Spleen (tissue), 11 donors: ENCODE measurements around the gene GSTP1. TPM values are rescaled to one million over a fixed set of nuclear protein-coding genes. Genes with fewer than 3 reads are reported as not detected.
A peak's percentile ranks its signal among the peaks of the same experiment; 100 is the strongest.
"Not testable (repeated sequence)": the region's sequence is repeated elsewhere in the genome, so short reads cannot be mapped to it uniquely, and the experiment has no call there.

ENCODE experiments used
- DNase-seq: peaks from one replicate; pipeline ENCODE4 v3.0.0-alpha.2; 2020
- H3K27ac ChIP-seq, 8 donors: fragments of 200-600 bp; sonication (generic) in 7 of 8; 1 replicate in 4 of 8; 2 replicates in 4 of 8; pipeline versions ENCODE4 v1.5.0 to v1.8.0; 2016 to 2021; ENCODE audit warnings: inconsistent platforms in 4 of 8, mild to moderate bottlenecking in 4 of 8, moderate library complexity in 1 of 8
- H3K27me3 ChIP-seq, 7 donors: fragments of 200-600 bp; sonication (generic) in 6 of 7; replicated peaks in 1 of 7; 1 replicate in 4 of 7; 2 replicates in 3 of 7; pipeline versions ENCODE4 v1.5.0 to v1.8.0; 2016 to 2021; ENCODE audit warnings: inconsistent platforms in 3 of 7, mild to moderate bottlenecking in 1 of 7
- H3K36me3 ChIP-seq, 6 donors: fragments of 200-600 bp; sonication (generic) in 5 of 6; 1 replicate in 4 of 6; 2 replicates in 2 of 6; pipeline versions ENCODE4 v1.5.0 to v1.8.0; 2016 to 2021; ENCODE audit warnings: inconsistent platforms in 2 of 6
- H3K4me1 ChIP-seq, 6 donors: fragments of 200-600 bp; sonication (generic) in 5 of 6; 1 replicate in 3 of 6; 2 replicates in 3 of 6; pipeline versions ENCODE4 v1.5.0 to v1.8.0; 2016 to 2021; ENCODE audit warnings: inconsistent platforms in 3 of 6
- H3K4me3 ChIP-seq, 8 donors: fragments of 200-600 bp; sonication (generic) in 7 of 8; 1 replicate in 4 of 8; 2 replicates in 4 of 8; pipeline versions ENCODE4 v1.5.0 to v1.8.0; 2016 to 2021; ENCODE audit warnings: inconsistent platforms in 4 of 8, mild to moderate bottlenecking in 4 of 8, moderate library complexity in 2 of 8
- H3K9me3 ChIP-seq, 8 donors: fragments of 200-600 bp; sonication (generic) in 7 of 8; 1 replicate in 4 of 8; 2 replicates in 4 of 8; pipeline versions ENCODE4 v1.5.0 to v1.8.0; 2016 to 2021; ENCODE audit warnings: inconsistent platforms in 4 of 8
- CTCF ChIP-seq, 11 experiments: fragments of 200-600 bp in 7 of 11; fragments of 450-650 bp in 4 of 11; sonication (generic) in 4 of 11; IDR thresholded peaks in 8 of 11; conservative IDR thresholded peaks in 3 of 11; 1 replicate in 7 of 11; 2 replicates in 4 of 11; pipeline versions ENCODE4 v1.4.0 to v1.8.0; 2016 to 2021; ENCODE audit warnings: antibody characterized with exemption in 11 of 11, inconsistent platforms in 4 of 11, mild to moderate bottlenecking in 1 of 11
- POLR2A ChIP-seq, 3 donors: fragments of 450-650 bp; IDR thresholded peaks; one replicate each; pipeline ENCODE4 v1.5.1; 2017; ENCODE audit warnings: antibody characterized with exemption in 3 of 3, mild to moderate bottlenecking in 1 of 3
- POLR2AphosphoS5 ChIP-seq, 3 donors: sonication (generic); formaldehyde crosslinking; IDR thresholded peaks; one replicate each; pipeline ENCODE4 v1.5.1; 2017; ENCODE audit warnings: antibody characterized with exemption in 3 of 3
- WGBS, 5 donors: extraction: QIAGEN DNeasy Blood & Tissue Kit in 3 of 5; methylation state at CpG; one replicate each; pipeline versions ENCODE4 v1.1.5 to v1.1.7; 2013 to 2018; 5-methylcytosine and 5-hydroxymethylcytosine counted together
- intact Hi-C: fragments of 100-400 bp; cut with DNase I; formaldehyde crosslinking; loops from one replicate; pipeline ENCODE4 v1.15.0; 2023; ENCODE audit warnings: low total_unique reads
- polyA plus RNA-seq, 3 donors: library from polyadenylated mRNA; stranded (reverse); fragments of 200-250 nt; gene quantifications; one replicate each; pipeline ENCODE4 v1.2.1, GENCODE V29; 2013
- total RNA-seq, 7 donors: library from RNA; depleted of rRNA in 3 of 7; stranded (reverse); fragments of >200 nt in 3 of 7; fragmentation: NEBNext Ultra II Directional in 4 of 7; extraction: Animal tissue kit (Norgen Biotek cat#: 25700) in 4 of 7; gene quantifications; one replicate each; pipeline versions ENCODE4 v1.1.0 to v1.2.1, GENCODE V29; 2016 to 2021
- donor health status: healthy with polysubstance abuse.
- donor health status: DM: no; HTN: no; CAD: no; lungs with moderate emphysema.
- donor health status: DM: no; HTN: no; CAD: no.
- donor health status: Bipolar disorder and iron deficiency.
- donor health status: healthy.
- donor health status: DM: no; HTN: no; CAD: no.
- donor health status: DM: yes; HTN: yes; CAD: no.

GSTP1 gene
- total and polyA plus RNA-seq, 10 donors, result 211 to 399 (median 296) TPM

GRCh38 chr11:67596753-67597300 lies 13.2 kb downstream of the GSTP1 start:
- Histone ChIP-seq H3K9me3 (peaks cover 0 to 11% (median 2%) of the 10 kb centered on the region in 8 donors), H3K27me3 (peaks cover 0 to 5% (median 0%) of the 10 kb centered on the region in 7 donors), H3K4me3 (no peak overlapping the region), H3K36me3 (no peaks in the 10 kb centered on the region), H3K27ac (no peak overlapping the region), H3K4me1 (peaks cover 3 to 30% (median 18%) of the 10 kb centered on the region in 6 donors)
- no peak for DNase-seq
- WGBS, 5 donors, result 57 to 94% (median 76%) methylated on average over 1 of the region's 1 CpG
- TF ChIP-seq POLR2AphosphoS5 (IDR thresholded peaks at IDR 0.05) (no peak), CTCF (IDR thresholded peaks at IDR 0.05 in 8 of 11, conservative IDR thresholded peaks at IDR 0.05 in 3 of 11) (no peak), POLR2A (IDR thresholded peaks at IDR 0.05) (no peak)
- intact Hi-C loops, result no loop called here

- peaks cover 3 to 30% (median 18%) of the 10 kb centered on the region in 6 donors for H3K4me1 ChIP-seq
- H3K9me3 ChIP-seq, result peaks cover 0 to 11% (median 2%) of the 10 kb centered on the region in 8 donors
- H3K27ac ChIP-seq, H3K4me3 ChIP-seq, H3K27me3 ChIP-seq, DNase-seq, intact Hi-C loops, H3K36me3 ChIP-seq: not testable (repeated sequence)
- 83% methylated on average over 1 of the region's 3 CpGs; no CpG with 5 or more reads in 4 of the 5 donors for WGBS, 5 donors
These were observed 13.8 kb downstream of the GSTP1 start for GRCh38 chr11:67597458-67597857.

GRCh38 chr11:67597963-67598362 lies 14.4 kb downstream of the GSTP1 start:
- H3K9me3 ChIP-seq, result peaks cover 0 to 11% (median 2%) of the 10 kb centered on the region in 8 donors
- not testable (repeated sequence) for H3K4me3 ChIP-seq
- WGBS, 5 donors, result 91 to 97% (median 96%) methylated on average over 16 to 26 of the region's 26 CpGs

GRCh38 chr11:67599149-67599548 lies 15.5 kb downstream of the GSTP1 start:
- Histone ChIP-seq H3K4me1 (peaks cover 3 to 30% (median 18%) of the 10 kb centered on the region in 6 donors), H3K27me3 (peaks cover 0 to 5% (median 0%) of the 10 kb centered on the region in 7 donors), H3K4me3 (no peak overlapping the region), H3K36me3 (no peaks in the 10 kb centered on the region), H3K9me3 (peaks cover 0 to 11% (median 2%) of the 10 kb centered on the region in 8 donors), H3K27ac (no peak overlapping the region)
- intact Hi-C loops, result no loop called here
- WGBS, 5 donors, result 69 to 87% (median 80%) methylated on average over 1 of the region's 1 CpG
- TF ChIP-seq POLR2A (IDR thresholded peaks at IDR 0.05) (no peak), CTCF (IDR thresholded peaks at IDR 0.05 in 8 of 11, conservative IDR thresholded peaks at IDR 0.05 in 3 of 11) (no peak), POLR2AphosphoS5 (IDR thresholded peaks at IDR 0.05) (no peak)
- DNase-seq, result no peak

More at GRCh38 chr11:67597963-67598362, 14.4 kb downstream of the GSTP1 start:
- intact Hi-C loops, H3K36me3 ChIP-seq, H3K27ac ChIP-seq, H3K27me3 ChIP-seq, DNase-seq: not testable (repeated sequence)
- peaks cover 3 to 30% (median 18%) of the 10 kb centered on the region in 6 donors for H3K4me1 ChIP-seq

- Histone ChIP-seq H3K4me1 (peaks cover 3 to 30% (median 18%) of the 10 kb centered on the region in 6 donors), H3K4me3 (no peak overlapping the region), H3K27me3 (peaks cover 0 to 5% (median 0%) of the 10 kb centered on the region in 7 donors), H3K27ac (peak overlapping the region in 3 of 8 donors; percentile 28 to 49 (median 40)), H3K36me3 (no peaks in the 10 kb centered on the region), H3K9me3 (peaks cover 0 to 11% (median 2%) of the 10 kb centered on the region in 8 donors)
- no peak for TF ChIP-seq CTCF (IDR thresholded peaks at IDR 0.05 in 8 of 11, conservative IDR thresholded peaks at IDR 0.05 in 3 of 11)
- TF ChIP-seq POLR2A (IDR thresholded peaks at IDR 0.05), result no peak
- TF ChIP-seq POLR2AphosphoS5 (IDR thresholded peaks at IDR 0.05), result peak in 2 of 3 donors; percentile 27 to 31
- 15 to 26% (median 17%) methylated on average over 7 of the region's 7 CpGs for whole genome bisulfite sequencing, 5 donors
- DNase-seq, result peak; percentile 77
- intact Hi-C loops, result no loop called here
These were observed 16.9 kb downstream of the GSTP1 start for GRCh38 chr11:67600324-67601029.
